Stomach (tissue), 4 donors: ENCODE data around the gene UGT2A3.

Experiments used
- EP300 ChIP-seq: sonication (generic); formaldehyde crosslinking; IDR thresholded peaks from one replicate; pipeline ENCODE4 v1.6.1; 2017; ENCODE audit warnings: antibody characterized with exemption
- POLR2A ChIP-seq, 4 donors: fragments of 450-650 bp; IDR thresholded peaks; one replicate each; pipeline ENCODE4 v1.6.1; 2016; ENCODE audit warnings: antibody characterized with exemption in 4 of 4, control low read depth in 2 of 4, mild to moderate bottlenecking in 1 of 4, moderate library complexity in 1 of 4
- POLR2AphosphoS5 ChIP-seq, 3 donors: sonication (generic); formaldehyde crosslinking; IDR thresholded peaks; one replicate each; pipeline ENCODE4 v1.6.1; 2016; ENCODE audit warnings: antibody characterized with exemption in 3 of 3
- TF ChIP-seq, protein P1 (sequence below), 7 experiments: fragments of 450-650 bp in 4 of 7; fragments of 200-600 bp in 3 of 7; sonication (generic) in 3 of 7; IDR thresholded peaks; one replicate each; pipeline ENCODE4 v1.5.1; 2016 to 2019; ENCODE audit warnings: antibody characterized with exemption in 7 of 7, control low read depth in 2 of 7, mild to moderate bottlenecking in 1 of 7

DNA sequence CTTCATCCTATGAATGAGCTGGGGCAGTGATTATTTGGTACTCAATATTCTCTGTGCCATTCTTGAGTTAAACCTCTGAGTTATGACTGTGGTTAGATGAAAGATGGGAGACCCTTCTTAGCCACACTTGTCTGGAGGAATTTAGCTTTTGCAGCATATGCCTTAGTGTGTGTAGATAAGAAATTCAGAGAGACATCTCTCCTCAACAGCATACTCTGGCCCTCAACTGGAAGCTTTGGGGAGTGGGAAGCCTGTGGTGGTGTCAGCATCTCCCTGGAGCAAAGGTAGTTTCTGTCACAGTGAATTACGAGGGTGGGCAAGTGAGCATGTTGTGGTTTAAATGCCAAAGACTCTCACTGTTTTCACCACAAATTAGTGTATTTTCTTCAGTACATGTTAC, 58.7 kb downstream of the UGT2A3 start:
- TF ChIP-seq, protein P1, sequence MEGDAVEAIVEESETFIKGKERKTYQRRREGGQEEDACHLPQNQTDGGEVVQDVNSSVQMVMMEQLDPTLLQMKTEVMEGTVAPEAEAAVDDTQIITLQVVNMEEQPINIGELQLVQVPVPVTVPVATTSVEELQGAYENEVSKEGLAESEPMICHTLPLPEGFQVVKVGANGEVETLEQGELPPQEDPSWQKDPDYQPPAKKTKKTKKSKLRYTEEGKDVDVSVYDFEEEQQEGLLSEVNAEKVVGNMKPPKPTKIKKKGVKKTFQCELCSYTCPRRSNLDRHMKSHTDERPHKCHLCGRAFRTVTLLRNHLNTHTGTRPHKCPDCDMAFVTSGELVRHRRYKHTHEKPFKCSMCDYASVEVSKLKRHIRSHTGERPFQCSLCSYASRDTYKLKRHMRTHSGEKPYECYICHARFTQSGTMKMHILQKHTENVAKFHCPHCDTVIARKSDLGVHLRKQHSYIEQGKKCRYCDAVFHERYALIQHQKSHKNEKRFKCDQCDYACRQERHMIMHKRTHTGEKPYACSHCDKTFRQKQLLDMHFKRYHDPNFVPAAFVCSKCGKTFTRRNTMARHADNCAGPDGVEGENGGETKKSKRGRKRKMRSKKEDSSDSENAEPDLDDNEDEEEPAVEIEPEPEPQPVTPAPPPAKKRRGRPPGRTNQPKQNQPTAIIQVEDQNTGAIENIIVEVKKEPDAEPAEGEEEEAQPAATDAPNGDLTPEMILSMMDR (IDR thresholded peaks at IDR 0.05) = no peak
- TF ChIP-seq EP300 (no peak), POLR2AphosphoS5 (IDR thresholded peaks at IDR 0.05) (no peak), POLR2A (IDR thresholded peaks at IDR 0.05) (no peak)
